H1 (cell line): ENCODE results near the gene RIN2.

ENCODE experiments used
- CHD1 ChIP-seq: IDR thresholded peaks from 2 replicates; pipeline ENCODE4 v1.6.1; 2012; ENCODE audit warnings: low read depth, low read length, improper control_type of control experiment
- CHD2 ChIP-seq: IDR thresholded peaks from 2 replicates; pipeline ENCODE4 v1.6.1; 2012; ENCODE audit warnings: low read length, improper control_type of control experiment
- CTCF ChIP-seq, 3 experiments: IDR thresholded peaks; 1 replicate in 2 of 3; 2 replicates in 1 of 3; pipeline versions ENCODE4 v1.5.1 to v1.6.1; 2011; ENCODE audit warnings: low read length in 3 of 3, mild to moderate bottlenecking in 3 of 3, inconsistent platforms in 2 of 3, low read depth in 1 of 3, moderate library complexity in 1 of 3; ENCODE audit not compliant: insufficient read depth in 1 of 3; ENCODE audit errors: control extremely low read depth in 1 of 3
- EZH2 ChIP-seq: fragments of 200-600 bp; sonication (generic); IDR thresholded peaks from 2 replicates; pipeline ENCODE4 v1.7.1; 2012; ENCODE audit warnings: low read depth, mild to moderate bottlenecking, moderate library complexity, low read length, inconsistent platforms; ENCODE audit not compliant: severe bottlenecking
- HDAC6 ChIP-seq: IDR thresholded peaks from one replicate; pipeline ENCODE4 v1.7.1; 2012; ENCODE audit warnings: low read depth, mild to moderate bottlenecking, inconsistent platforms, low read length, moderate library complexity
- JUND ChIP-seq: IDR thresholded peaks from 2 replicates; pipeline ENCODE4 v1.6.1; 2011; ENCODE audit warnings: mild to moderate bottlenecking, improper control_type of control experiment, low read length
- RFX5 ChIP-seq: IDR thresholded peaks from 2 replicates; pipeline ENCODE4 v1.6.1; 2011; ENCODE audit warnings: low read depth, low read length, improper control_type of control experiment, borderline replicate concordance
- SP1 ChIP-seq: IDR thresholded peaks from 2 replicates; pipeline ENCODE4 v1.6.1; 2011; ENCODE audit warnings: low read depth, low read length
- YY1 ChIP-seq: IDR thresholded peaks from 2 replicates; pipeline ENCODE4 v1.6.1; 2011; ENCODE audit warnings: low read depth, mild to moderate bottlenecking, low read length
- TF ChIP-seq, protein P1 (sequence below): IDR thresholded peaks from 2 replicates; pipeline ENCODE4 v1.6.1; 2012; ENCODE audit warnings: inconsistent platforms

DNA sequence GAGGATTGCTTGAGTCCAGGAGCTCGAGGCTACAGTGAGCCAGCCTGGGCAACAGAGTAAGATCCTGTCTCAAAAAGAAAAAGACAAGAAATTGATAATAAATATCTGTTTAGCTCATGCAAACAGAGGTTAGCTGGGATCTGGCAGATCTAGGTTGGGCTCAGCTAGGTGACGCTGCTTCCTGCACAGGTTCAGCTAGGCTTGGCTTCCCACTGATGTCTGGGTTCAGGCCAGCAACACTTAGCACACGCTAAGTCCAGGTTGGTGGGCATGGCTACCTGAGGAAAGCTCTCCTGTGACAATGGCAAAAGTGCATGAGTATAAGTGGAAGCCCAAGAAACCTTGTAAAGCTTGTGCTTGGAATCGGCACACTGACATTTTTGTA, 48.7 kb downstream of the RIN2 start:
- TF ChIP-seq CTCF (IDR thresholded peaks at IDR 0.05; ENCODE audit: control extremely low read depth in 1 of 3, insufficient read depth in 1 of 3, low read depth in 1 of 3, low read length in 3 of 3) (no peak), CHD2 (no peak), RFX5 (no peak), JUND (no peak), SP1 (no peak), YY1 (no peak), HDAC6 (no peak), CHD1 (no peak), EZH2 (no peak)
- TF ChIP-seq, protein P1, sequence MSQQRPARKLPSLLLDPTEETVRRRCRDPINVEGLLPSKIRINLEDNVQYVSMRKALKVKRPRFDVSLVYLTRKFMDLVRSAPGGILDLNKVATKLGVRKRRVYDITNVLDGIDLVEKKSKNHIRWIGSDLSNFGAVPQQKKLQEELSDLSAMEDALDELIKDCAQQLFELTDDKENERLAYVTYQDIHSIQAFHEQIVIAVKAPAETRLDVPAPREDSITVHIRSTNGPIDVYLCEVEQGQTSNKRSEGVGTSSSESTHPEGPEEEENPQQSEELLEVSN, result no peak
